H1 (cell line): ENCODE measurements around the gene GAMT. TPM values are rescaled to one million over a fixed set of nuclear protein-coding genes. Genes with fewer than 3 reads are reported as not detected.

Source experiments
- CTCF ChIA-PET: fragments of 300-600 bp; sonication (Branson Sonifier 250); formaldehyde crosslinking; loops from one replicate; lab custom pipeline; 2021; ENCODE audit not compliant: partially characterized antibody; lab: Charles Lee
- POLR2A ChIA-PET: fragments of 300-600 bp; sonication (Branson Sonifier 250); formaldehyde crosslinking; loops from one replicate; lab custom pipeline; 2021; ENCODE audit warnings: inconsistent platforms; ENCODE audit not compliant: partially characterized antibody; lab: Charles Lee
- DNase-seq, 2 experiments: peaks; one replicate each; pipeline versions ENCODE4 v3.0.0 to v3.0.0-alpha.2; 2010 to 2022; ENCODE audit warnings: low spot score in 2 of 2, low read depth in 1 of 2, mixed read lengths in 1 of 2
- FAIRE-seq: peaks from 2 replicates; lab custom pipeline; 2011; peaks lifted over from hg19 to GRCh38; lab: Jason Lieb, UNC
- H2AFZ ChIP-seq: 2 replicates; pipeline ENCODE4 v1.8.1; 2012; ENCODE audit warnings: low read length, inconsistent platforms
- H2AK5ac ChIP-seq: 2 replicates; pipeline ENCODE4 v1.6.1; 2013; ENCODE audit warnings: low read depth, low read length
- H2BK120ac ChIP-seq: replicated peaks from 2 replicates; pipeline ENCODE3; 2013; ENCODE audit warnings: low read depth, low read length, inconsistent platforms
- H2BK12ac ChIP-seq: 2 replicates; pipeline ENCODE4 v1.6.1; 2013; ENCODE audit warnings: low read depth, low read length
- H2BK15ac ChIP-seq: 2 replicates; pipeline ENCODE4 v1.6.1; 2013; ENCODE audit warnings: low read length
- H2BK20ac ChIP-seq: 2 replicates; pipeline ENCODE4 v1.6.1; 2013; ENCODE audit warnings: low read length
- H2BK5ac ChIP-seq: 2 replicates; pipeline ENCODE4 v1.6.1; 2013; ENCODE audit warnings: low read depth, low read length
- H3K14ac ChIP-seq: 2 replicates; pipeline ENCODE4 v1.6.1; 2013; ENCODE audit warnings: inconsistent platforms; ENCODE audit not compliant: insufficient read length
- H3K18ac ChIP-seq: 2 replicates; pipeline ENCODE4 v1.6.1; 2013; ENCODE audit warnings: low read length; ENCODE audit errors: extremely low read depth
- H3K23ac ChIP-seq: 2 replicates; pipeline ENCODE4 v1.6.1; 2013; ENCODE audit warnings: inconsistent platforms; ENCODE audit not compliant: insufficient read length
- H3K23me2 ChIP-seq: 2 replicates; pipeline ENCODE4 v1.6.1; 2013; ENCODE audit warnings: low read depth, low read length
- H3K27ac ChIP-seq: 2 replicates; pipeline ENCODE4 v1.6.1; 2011; ENCODE audit warnings: low read depth, low read length, inconsistent platforms
- H3K27me3 ChIP-seq, 4 experiments: replicated peaks in 1 of 4; 1 replicate in 1 of 4; 2 replicates in 3 of 4; pipeline versions ENCODE4 v1.6.1 to v1.8.1; 2011 to 2013; ENCODE audit warnings: low read length in 3 of 4, mild to moderate bottlenecking in 3 of 4, inconsistent platforms in 2 of 4, mixed read lengths in 2 of 4, moderate library complexity in 1 of 4; ENCODE audit not compliant: control insufficient read depth in 3 of 4, insufficient read depth in 3 of 4; ENCODE audit errors: extremely low read depth in 1 of 4
- H3K36me3 ChIP-seq, 4 experiments: 2 replicates each; pipeline versions ENCODE4 v1.6.1 to v1.8.1; 2011 to 2013; ENCODE audit warnings: mild to moderate bottlenecking in 4 of 4, low read length in 3 of 4, moderate library complexity in 2 of 4, control low read depth in 1 of 4, inconsistent platforms in 1 of 4; ENCODE audit not compliant: insufficient read depth in 4 of 4, control insufficient read depth in 2 of 4
- H3K4ac ChIP-seq: replicated peaks from 2 replicates; pipeline ENCODE3; 2013; ENCODE audit warnings: low read length, low read depth, mixed read lengths, inconsistent platforms; ENCODE audit not compliant: insufficient read length
- H3K4me1 ChIP-seq, 4 experiments: replicated peaks in 1 of 4; 1 replicate in 1 of 4; 2 replicates in 3 of 4; pipeline versions ENCODE4 v1.6.1 to v1.8.1; 2011 to 2013; ENCODE audit warnings: low read length in 3 of 4, inconsistent platforms in 2 of 4, mixed read lengths in 1 of 4; ENCODE audit not compliant: insufficient read depth in 4 of 4, control insufficient read depth in 3 of 4
- H3K4me2 ChIP-seq, 2 experiments: 2 replicates each; pipeline versions ENCODE4 v1.6.1 to v1.8.1; 2011 to 2013; ENCODE audit warnings: low read depth in 2 of 2, low read length in 2 of 2, control low read depth in 1 of 2, inconsistent platforms in 1 of 2, mild to moderate bottlenecking in 1 of 2; ENCODE audit not compliant: insufficient read depth in 1 of 2
- H3K4me3 ChIP-seq, 4 experiments: fragments of 200-600, 300-600 bp in 1 of 4; sonication (generic), shearing (Covaris generic), sonication (Bioruptor Twin) in 1 of 4; 2 replicates each; pipeline versions ENCODE4 v1.5.1 to v1.8.1; 2011 to 2016; ENCODE audit warnings: low read length in 4 of 4, low read depth in 3 of 4, control low read depth in 2 of 4, inconsistent platforms in 2 of 4, mild to moderate bottlenecking in 2 of 4, mixed read lengths in 1 of 4, moderate library complexity in 1 of 4; ENCODE audit not compliant: insufficient read depth in 2 of 4; ENCODE audit errors: extremely low read depth in 1 of 4
- H3K56ac ChIP-seq: replicated peaks from 2 replicates; pipeline ENCODE3; 2013; ENCODE audit warnings: low read depth, mild to moderate bottlenecking, mixed read lengths, low read length, inconsistent platforms; ENCODE audit not compliant: insufficient read length
- H3K79me1 ChIP-seq: 2 replicates; pipeline ENCODE4 v1.6.1; 2013; ENCODE audit warnings: low read depth, low read length, control low read depth
- H3K79me2 ChIP-seq, 2 experiments: 2 replicates each; pipeline versions ENCODE4 v1.6.1 to v1.8.1; 2012 to 2013; ENCODE audit warnings: low read length in 2 of 2, mild to moderate bottlenecking in 2 of 2, inconsistent platforms in 1 of 2; ENCODE audit not compliant: insufficient read depth in 2 of 2, control insufficient read depth in 1 of 2
- H3K9ac ChIP-seq, 4 experiments: replicated peaks in 1 of 4; 1 replicate in 1 of 4; 2 replicates in 3 of 4; pipeline versions ENCODE4 v1.6.1 to v1.8.1; 2011 to 2013; ENCODE audit warnings: low read depth in 3 of 4, low read length in 3 of 4, control low read depth in 2 of 4, mild to moderate bottlenecking in 2 of 4, moderate library complexity in 2 of 4, inconsistent platforms in 1 of 4; ENCODE audit errors: extremely low read depth in 1 of 4
- H3K9me3 ChIP-seq, 2 experiments: 2 replicates each; pipeline versions ENCODE4 v1.6.1 to v1.8.1; 2012 to 2013; ENCODE audit warnings: mild to moderate bottlenecking in 2 of 2, moderate library complexity in 2 of 2, control low read depth in 1 of 2, inconsistent platforms in 1 of 2, low read depth in 1 of 2, low read length in 1 of 2, mixed read lengths in 1 of 2; ENCODE audit not compliant: insufficient read depth in 2 of 2
- H4K20me1 ChIP-seq, 2 experiments: replicated peaks in 1 of 2; 2 replicates each; pipeline versions ENCODE3 to v1.8.1; 2011 to 2013; ENCODE audit warnings: inconsistent platforms in 2 of 2, low read length in 2 of 2, mild to moderate bottlenecking in 1 of 2; ENCODE audit not compliant: insufficient read depth in 2 of 2, control insufficient read depth in 1 of 2
- H4K5ac ChIP-seq: 2 replicates; pipeline ENCODE4 v1.6.1; 2013; ENCODE audit warnings: low read length, low read depth, mixed read lengths, inconsistent platforms; ENCODE audit not compliant: insufficient read length
- H4K8ac ChIP-seq: 2 replicates; pipeline ENCODE4 v1.8.0; 2013; ENCODE audit warnings: mild to moderate bottlenecking, moderate library complexity, low read length, inconsistent platforms; ENCODE audit not compliant: insufficient read depth; ENCODE audit errors: extremely low read depth
- H4K91ac ChIP-seq: replicated peaks from 2 replicates; pipeline ENCODE3; 2013; ENCODE audit warnings: low read length, mixed read lengths, inconsistent platforms; ENCODE audit not compliant: insufficient read length
- ATF3 ChIP-seq: IDR thresholded peaks from 2 replicates; pipeline ENCODE4 v1.6.1; 2011; ENCODE audit warnings: low read depth, mild to moderate bottlenecking, low read length; ENCODE audit not compliant: insufficient read depth
- GABPA ChIP-seq: IDR thresholded peaks from 2 replicates; pipeline ENCODE4 v1.6.1; 2011; ENCODE audit warnings: mild to moderate bottlenecking, low read length, moderate library complexity, borderline replicate concordance; ENCODE audit not compliant: insufficient read depth
- HDAC2 ChIP-seq, 2 experiments: fragments of 300-600 bp in 1 of 2; sonication (generic) in 1 of 2; IDR thresholded peaks; 2 replicates each; pipeline ENCODE4 v1.6.1; 2011 to 2012; ENCODE audit warnings: low read depth in 2 of 2, low read length in 2 of 2, mild to moderate bottlenecking in 2 of 2, moderate library complexity in 2 of 2, borderline replicate concordance in 1 of 2, inconsistent platforms in 1 of 2
- MAFK ChIP-seq: IDR thresholded peaks from 2 replicates; pipeline ENCODE4 v1.6.1; 2012; ENCODE audit warnings: low read depth, mild to moderate bottlenecking, improper control_type of control experiment, low read length
- RXRA ChIP-seq: IDR thresholded peaks from 2 replicates; pipeline ENCODE4 v1.6.1; 2011; ENCODE audit warnings: low read depth, mild to moderate bottlenecking, low read length, moderate library complexity; ENCODE audit not compliant: insufficient read depth
- SAP30 ChIP-seq: fragments of 300-600 bp; sonication (generic); IDR thresholded peaks from 2 replicates; pipeline ENCODE4 v1.7.1; 2012; ENCODE audit warnings: low read length, moderate library complexity, mild to moderate bottlenecking, inconsistent platforms; ENCODE audit not compliant: insufficient read depth, insufficient replicate concordance
- SIN3A ChIP-seq, 2 experiments: IDR thresholded peaks in 1 of 2; conservative IDR thresholded peaks in 1 of 2; 2 replicates each; pipeline ENCODE4 v1.6.1; 2011 to 2012; ENCODE audit warnings: low read length in 2 of 2, improper control_type of control experiment in 1 of 2, low read depth in 1 of 2, mild to moderate bottlenecking in 1 of 2
- SIX5 ChIP-seq: IDR thresholded peaks from 2 replicates; pipeline ENCODE4 v1.6.1; 2011; ENCODE audit warnings: mild to moderate bottlenecking, low read depth, low read length
- TAF7 ChIP-seq: optimal IDR thresholded peaks from 2 replicates; pipeline ENCODE3; 2011; ENCODE audit warnings: low read depth, mild to moderate bottlenecking, inconsistent platforms, low read length, moderate library complexity, borderline replicate concordance
- TCF12 ChIP-seq: IDR thresholded peaks from 2 replicates; pipeline ENCODE4 v1.6.1; 2011; ENCODE audit warnings: low read depth, mild to moderate bottlenecking, low read length
- WGBS, 2 experiments: shearing (Covaris generic) in 1 of 2; methylation state at CpG; one replicate each; pipeline versions ENCODE4 v1.1.6 to v1.1.7; 2013 to 2015; ENCODE audit warnings: low lambda C conversion rate in 2 of 2, mixed read lengths in 2 of 2, inconsistent platforms in 1 of 2, low coverage in 1 of 2, missing lambda C conversion rate in 1 of 2; ENCODE audit not compliant: insufficient replicate concordance in 2 of 2, insufficient coverage in 1 of 2, insufficient read length in 1 of 2; ENCODE audit errors: extremely low coverage in 1 of 2, missing lambda C conversion rate in 1 of 2; 5-methylcytosine and 5-hydroxymethylcytosine counted together
- polyA plus RNA-seq, 7 experiments: library from polyadenylated mRNA; depleted of rRNA in 3 of 7; stranded (reverse) in 5 of 7; unstranded in 2 of 7; fragments of >200 nt in 5 of 7; fragments of 200-250 nt in 2 of 7; gene quantifications; 1 replicate in 5 of 7; 2 replicates in 1 of 7; 4 replicates in 1 of 7; pipeline versions ENCODE4 v1.2.1 to v1.2.3, GENCODE V29; 2011 to 2013; ENCODE audit warnings: missing spikeins in 2 of 7, mixed read lengths in 2 of 7
- total RNA-seq: library from RNA; stranded (reverse); fragmentation: NEBNext Ultra II Directional; extraction: Animal tissue kit (Norgen Biotek cat#: 25700); gene quantifications from 2 replicates; pipeline ENCODE4 v1.2.1, GENCODE V29; 2021

Gene GAMT
- total and polyA plus RNA-seq, 2 of the 8 experiments (the other 6 are each of a cell fraction or from before 2014, with no cell fraction given): 17.2 to 35.6 TPM

- Histone ChIP-seq H3K23me2 (no peaks in the 10 kb centered on the region), H2AK5ac (no peak overlapping the region; the same call in 1 of the 2 replicates), H3K4ac (no peak overlapping the region), H4K91ac (no peak overlapping the region), H3K4me2 (no peak overlapping the region), H3K56ac (peak overlapping the region; percentile 16), H3K27ac (no peak overlapping the region), H4K20me1 (peaks cover 4 to 6% of the 10 kb centered on the region in 2 experiments), H3K36me3 (peaks cover 0 to 11% (median 5%) of the 10 kb centered on the region in 4 experiments; a peak in 4 of 8 replicates), H4K8ac (no peak overlapping the region), H3K4me3 (no peak overlapping the region), H3K27me3 (no peaks in the 10 kb centered on the region; a peak in 1 of 7 replicates), H2BK120ac (no peak overlapping the region), H4K5ac (no peak overlapping the region), H2BK12ac (no peak overlapping the region), H3K9ac (no peak overlapping the region), H3K79me2 (no peaks in the 10 kb centered on the region), H3K23ac (no peak overlapping the region), H2BK5ac (no peak overlapping the region), H2AFZ (no peak overlapping the region), H2BK20ac (no peak overlapping the region), H3K14ac (no peak overlapping the region), H3K79me1 (no peaks in the 10 kb centered on the region; the same call in 1 of the 2 replicates), H3K4me1 (peaks cover 0 to 7% (median 0%) of the 10 kb centered on the region in 4 experiments; a peak in 2 of 7 replicates), H3K9me3 (no peaks in the 10 kb centered on the region), H3K18ac (no peak overlapping the region), H2BK15ac (no peak overlapping the region)
- 95% methylated on average over 37 of the region's 52 CpGs; no CpG with 5 or more reads in 1 of the 2 experiments for WGBS, 2 experiments
- ChIA-PET CTCF (interaction anchor here (0.5 to 0.8 kb wide), 2 partner anchors 8 to 18 kb away, joined by 3 to 4 read pairs; no protein-coding TSS in a partner anchor), POLR2A (interaction anchor here (1.3 to 1.9 kb wide), 5 partner anchors 8 to 126 kb away, joined by 3 to 7 read pairs (median 5); partner anchors contain the start of gene CIRBP)
- no peak for FAIRE-seq
- no peak for DNase-seq
- TF ChIP-seq TCF12 (no peak), HDAC2 (IDR thresholded peaks at IDR 0.05; ENCODE audit: borderline replicate concordance in 1 of 2, low read depth in 2 of 2, low read length in 2 of 2) (no peak), ATF3 (no peak), SIX5 (no peak), RXRA (no peak), GABPA (no peak), TAF7 (no peak), SIN3A (conservative IDR thresholded peaks at IDR 0.05 in 1 of 2, IDR thresholded peaks at IDR 0.05 in 1 of 2; ENCODE audit: low read depth in 1 of 2, low read length in 2 of 2) (no peak), MAFK (no peak), SAP30 (no peak)
These were observed 5.9 kb downstream of the GAMT start for GRCh38 chr19:1395194-1396018.
